ENCODE results near the gene TENM3.

Gene TENM3

GRCh38 chr4:182704948-182705347, 461.7 kb downstream of the TENM3 start (continued):
- no peak for TF ChIP-seq ZBTB6 (tag by site-specific recombination; IDR thresholded peaks at IDR 0.05)

- POLR2A ChIA-PET = no interaction called here
- Histone ChIP-seq H3K27ac (ENCODE audit: extremely low read depth, low read depth, low read length) (no peak overlapping the region), H3K4me3 (ENCODE audit: low read depth, low read length) (no peak overlapping the region), H3K4me1 (ENCODE audit: control insufficient read depth, insufficient read depth, low read length) (no peaks in the 10 kb centered on the region), H3K36me3 (ENCODE audit: control insufficient read depth in 2 of 2, insufficient read depth in 1 of 2, low read length in 2 of 2) (no peaks in the 10 kb centered on the region), H3K9me3 (ENCODE audit: control insufficient read depth, insufficient read depth, low read depth, low read length) (no peaks in the 10 kb centered on the region)
- no peak for TF ChIP-seq ZNF138 (tag by site-specific recombination; IDR thresholded peaks at IDR 0.05; ENCODE audit: borderline replicate concordance)
- TF ChIP-seq YY1 (tag by site-specific recombination; IDR thresholded peaks at IDR 0.05) = no peak
- TF ChIP-seq ZNF670 (tag by site-specific recombination; IDR thresholded peaks at IDR 0.05; ENCODE audit: low read depth) = no peak
- no peak for TF ChIP-seq ZNF302 (tag by site-specific recombination; IDR thresholded peaks at IDR 0.05; ENCODE audit: low read depth)
- no peak for TF ChIP-seq SCRT1 (tag by site-specific recombination; IDR thresholded peaks at IDR 0.05; ENCODE audit: borderline replicate concordance)
- no peak for TF ChIP-seq HOXA7 (CRISPR knock-in tag; IDR thresholded peaks at IDR 0.05; ENCODE audit: borderline replicate concordance)
- no peak for TF ChIP-seq KLF7 (tag by site-specific recombination; IDR thresholded peaks at IDR 0.05; ENCODE audit: borderline replicate concordance)
- CTCF ChIA-PET = no interaction called here
Observed at GRCh38 chr4:182705389-182705788, 462.2 kb downstream of the TENM3 start.

- CTCF ChIA-PET = no interaction called here
- H3K4me3 ChIP-seq (ENCODE audit: low read depth, low read length) = no peak overlapping the region
- POLR2A ChIA-PET = no interaction called here
- no peaks in the 10 kb centered on the region for H3K9me3 ChIP-seq (ENCODE audit: control insufficient read depth, insufficient read depth, low read depth, low read length)
- H3K27ac ChIP-seq (ENCODE audit: extremely low read depth, low read depth, low read length) = no peak overlapping the region
- peaks cover 4% of the 10 kb centered on the region; the same call in 1 of the 2 replicates for H3K4me1 ChIP-seq (ENCODE audit: control insufficient read depth, insufficient read depth, low read length)
- no peak for TF ChIP-seq OVOL3 (tag by site-specific recombination; IDR thresholded peaks at IDR 0.05)
- no peak for TF ChIP-seq ZNF280C (tag by site-specific recombination; IDR thresholded peaks at IDR 0.05)
- no peak for TF ChIP-seq REST (tag by site-specific recombination; IDR thresholded peaks at IDR 0.05)
- TF ChIP-seq ZNF830 (tag by site-specific recombination; IDR thresholded peaks at IDR 0.05; ENCODE audit: low read depth) = no peak
- TF ChIP-seq KLF9 (tag by site-specific recombination; IDR thresholded peaks at IDR 0.05; ENCODE audit: low read depth) = no peak
- TF ChIP-seq ZFHX2 (tag by site-specific recombination; conservative IDR thresholded peaks at IDR 0.05) = no peak
- TF ChIP-seq ZNF654 (tag by site-specific recombination; IDR thresholded peaks at IDR 0.05; ENCODE audit: low read depth) = no peak
- TF ChIP-seq ZFP69B (tag by site-specific recombination; IDR thresholded peaks at IDR 0.05) = no peak
- no peak for TF ChIP-seq PRDM4 (tag by site-specific recombination; IDR thresholded peaks at IDR 0.05)
- H3K36me3 ChIP-seq (ENCODE audit: control insufficient read depth in 2 of 2, insufficient read depth in 1 of 2, low read length in 2 of 2) = peaks cover 0 to 4% of the 10 kb centered on the region in 2 experiments; a peak in 1 of 3 replicates
Observed at GRCh38 chr4:182711211-182711610, 468.0 kb downstream of the TENM3 start.
